HG02973 (cell line): ENCODE data around the gene DYNLT1.
"Not testable (repeated sequence)": the region's sequence is repeated elsewhere in the genome, so short reads cannot be mapped to it uniquely, and the experiment has no call there.

Source experiments
- ATAC-seq: cut with Tn5 transposase; IDR thresholded peaks from one replicate; pipeline ENCODE4 v1.9.1; 2021; ENCODE audit warnings: moderate library complexity; ENCODE audit not compliant: unreplicated experiment

The DYNLT1 gene

DNA sequence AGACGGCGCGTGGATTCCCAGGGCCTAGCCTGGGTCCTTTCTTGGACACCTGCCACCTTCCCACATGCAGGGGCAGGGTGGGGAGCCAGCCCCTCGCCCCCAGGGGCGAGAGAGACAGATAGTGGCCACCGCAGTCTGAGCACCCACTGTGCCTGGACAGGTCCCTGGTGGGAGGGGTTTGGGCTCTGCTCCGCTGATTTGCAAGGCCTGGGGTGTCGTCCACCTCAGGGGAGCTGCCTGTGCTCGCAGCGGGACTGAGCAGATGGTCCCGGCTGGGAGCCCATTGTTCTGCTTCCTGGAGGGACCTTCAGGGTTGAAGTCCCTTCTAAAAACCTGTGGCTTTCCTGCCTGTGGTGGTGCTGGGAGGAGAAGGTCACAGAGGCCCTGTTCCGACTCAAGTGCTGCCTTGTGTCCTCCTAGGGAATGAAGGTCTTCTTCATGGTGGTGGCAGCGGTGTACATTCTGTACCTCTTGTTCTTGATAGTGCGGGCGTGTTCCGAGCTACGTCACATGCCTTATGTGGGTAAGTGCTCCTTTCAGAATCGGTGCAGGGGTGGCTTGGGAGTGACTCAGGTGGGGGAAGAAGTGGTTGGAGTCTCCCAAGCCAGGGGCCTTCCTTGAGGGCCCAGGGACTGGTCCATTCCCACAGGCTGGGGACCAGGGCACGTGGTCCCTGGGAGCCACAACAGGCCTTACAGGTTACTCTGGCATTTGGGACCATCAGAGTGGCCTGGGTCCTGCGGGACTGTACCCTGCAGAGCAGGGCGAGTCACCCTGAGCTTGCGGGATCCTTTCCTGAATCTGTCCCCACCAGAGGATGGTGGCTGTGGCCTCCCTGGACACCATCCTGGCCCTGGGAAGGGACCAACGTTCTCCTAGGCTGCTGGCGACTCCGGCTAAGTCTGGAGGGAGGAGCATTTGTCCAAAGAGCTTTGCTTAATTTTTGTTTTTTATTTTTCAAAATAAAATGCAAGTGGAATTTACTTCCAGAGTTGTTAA, 19.6 kb downstream of the DYNLT1 start:
- ATAC-seq = no peak

DNA sequence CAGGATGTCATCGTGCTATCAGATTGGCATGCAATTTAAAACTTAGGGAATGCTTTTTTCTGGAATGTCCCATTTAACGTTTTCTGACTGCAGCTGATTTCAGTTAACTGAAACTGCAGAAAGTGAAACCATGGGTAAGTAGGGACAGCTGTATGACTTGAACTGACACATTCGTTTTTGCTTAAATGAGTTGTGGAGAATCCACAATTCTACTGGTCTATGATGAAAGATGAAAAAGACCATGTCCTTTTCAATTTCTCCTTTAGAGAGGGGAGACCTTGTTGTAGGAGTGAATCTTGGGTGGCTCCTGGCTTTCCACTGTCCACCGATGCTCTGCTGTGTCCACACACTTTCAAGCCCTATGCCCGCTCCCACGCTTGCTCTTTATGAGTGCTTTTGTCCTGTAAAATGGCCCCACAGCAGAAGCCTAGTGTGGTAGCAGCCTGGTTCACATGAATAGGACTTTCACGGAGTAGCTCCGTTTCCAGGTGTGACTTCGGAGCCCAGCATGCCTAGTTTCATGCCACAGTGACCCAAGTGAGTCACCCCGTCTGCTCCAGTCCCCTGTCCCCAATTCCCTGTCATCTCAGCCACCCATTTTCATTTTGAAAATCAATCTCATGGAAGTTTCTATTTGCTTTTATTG, 21.9 kb downstream of the DYNLT1 start:
- no peak for ATAC-seq

DNA sequence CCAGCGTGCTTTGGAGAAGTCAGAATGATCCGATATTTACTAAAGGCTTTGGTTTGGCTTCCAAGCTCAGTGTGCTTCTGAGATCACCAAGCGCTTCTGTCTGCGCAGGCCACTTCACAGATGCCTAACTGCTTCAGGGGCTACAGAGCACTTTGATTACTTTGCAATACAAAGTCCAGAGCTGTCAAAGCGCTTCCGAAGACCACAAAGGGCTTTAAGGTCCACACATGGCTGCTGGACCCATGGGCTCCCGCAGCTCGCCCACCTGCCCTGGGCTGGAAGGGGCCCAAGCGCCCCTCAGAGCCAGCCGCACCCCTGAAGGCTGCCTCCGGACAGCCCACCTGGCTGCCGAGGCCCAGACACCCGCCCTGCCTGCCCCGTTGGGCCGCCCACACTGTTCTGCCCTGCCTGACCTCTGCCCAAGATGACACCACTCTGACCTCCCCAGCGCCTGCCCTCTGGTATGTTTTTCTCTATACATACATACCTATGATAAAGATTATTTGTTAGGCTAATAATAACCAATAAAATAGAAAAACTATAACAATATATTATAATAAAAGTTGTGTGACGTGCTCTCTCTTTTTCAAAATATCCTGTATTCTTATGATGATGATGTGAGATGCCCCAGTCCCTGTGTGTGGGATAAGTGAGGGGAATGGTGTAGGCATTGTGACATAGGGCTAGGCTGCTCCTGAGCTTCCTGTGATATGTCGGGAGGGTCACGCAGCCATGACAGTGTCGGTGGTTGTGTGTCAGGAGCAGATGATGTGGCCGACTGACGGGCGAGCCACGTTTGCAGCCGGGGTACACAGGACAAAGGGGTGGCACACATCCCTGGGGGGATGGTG, 22.6 kb downstream of the DYNLT1 start:
- no peak for ATAC-seq

DNA sequence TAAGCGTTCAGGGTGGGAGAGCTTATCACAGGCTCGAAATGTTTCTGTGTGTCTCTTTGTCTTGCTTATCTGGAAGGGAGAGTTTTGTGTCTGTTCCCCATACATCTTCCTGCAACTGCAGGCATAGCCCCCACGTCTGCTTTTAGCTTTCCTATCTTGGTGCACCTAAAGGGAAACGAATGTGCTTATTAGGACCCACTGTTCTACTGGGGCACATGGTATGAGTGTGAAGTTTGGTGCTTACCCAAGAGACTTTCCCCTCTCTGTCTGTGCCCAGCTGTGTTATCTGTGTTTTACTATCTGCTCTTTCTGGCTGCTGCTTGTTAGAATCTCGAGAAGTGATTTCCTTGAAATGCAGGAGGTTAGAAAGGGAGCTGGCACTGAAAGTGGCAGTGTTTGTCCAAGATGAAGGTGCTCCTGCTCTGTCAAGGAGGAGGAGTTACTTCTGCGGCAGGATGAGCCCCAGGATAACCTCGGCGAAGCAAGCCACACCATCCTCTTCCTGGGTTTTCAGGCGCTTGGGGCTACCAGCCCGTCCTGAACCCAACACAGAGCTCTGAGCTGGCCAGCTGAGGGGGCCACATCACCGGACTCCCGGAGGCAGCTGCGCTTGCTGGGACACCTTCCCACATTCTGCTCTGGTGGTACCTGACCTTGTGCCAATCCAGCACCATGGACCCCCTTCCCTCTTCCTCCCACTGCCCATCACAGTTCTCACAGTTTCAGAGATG, 23.4 kb downstream of the DYNLT1 start:
- ATAC-seq = no peak

DNA sequence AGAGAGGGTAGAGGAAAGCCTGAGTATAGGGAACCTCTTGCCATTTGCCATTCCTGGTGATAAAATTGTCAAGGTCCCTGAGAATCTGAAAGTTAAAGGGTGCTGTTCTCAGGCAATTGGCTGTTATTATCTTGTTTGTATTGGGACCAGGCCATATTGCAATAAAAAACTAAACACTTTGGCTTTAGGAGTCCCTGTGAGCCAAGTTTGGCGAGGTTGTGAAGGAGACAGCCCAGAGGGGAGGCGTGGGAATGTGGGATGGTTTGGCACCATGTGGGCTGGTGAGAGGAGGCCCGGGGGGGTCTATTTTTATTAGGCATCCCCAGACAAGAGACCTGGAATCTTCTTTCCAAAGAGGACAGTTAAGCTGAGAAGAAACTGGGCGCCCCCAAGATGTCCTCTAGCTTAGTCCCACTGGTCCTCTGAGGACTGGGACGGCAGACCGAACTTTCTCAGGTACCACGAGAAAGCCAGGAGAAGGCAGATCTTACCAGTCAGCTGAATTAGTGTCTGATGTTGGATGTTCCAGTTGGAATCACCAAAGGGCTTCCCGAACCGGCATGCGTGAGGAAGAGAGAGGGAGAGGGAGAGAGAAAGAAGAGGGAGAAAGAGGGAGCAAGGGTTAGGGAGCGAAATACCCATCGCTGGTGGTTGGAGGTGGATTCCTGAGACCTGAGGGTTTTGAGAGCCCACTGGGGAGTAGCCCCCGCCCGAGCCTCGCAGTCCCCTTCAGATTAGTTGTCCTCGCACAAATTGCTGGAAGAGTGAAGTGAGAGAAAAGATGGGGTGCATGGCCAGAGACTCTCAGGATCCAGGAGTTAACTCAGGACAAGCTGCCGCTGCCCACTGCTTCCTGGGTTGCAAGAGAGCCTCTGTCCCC, 24.4 kb downstream of the DYNLT1 start:
- no peak for ATAC-seq

DNA sequence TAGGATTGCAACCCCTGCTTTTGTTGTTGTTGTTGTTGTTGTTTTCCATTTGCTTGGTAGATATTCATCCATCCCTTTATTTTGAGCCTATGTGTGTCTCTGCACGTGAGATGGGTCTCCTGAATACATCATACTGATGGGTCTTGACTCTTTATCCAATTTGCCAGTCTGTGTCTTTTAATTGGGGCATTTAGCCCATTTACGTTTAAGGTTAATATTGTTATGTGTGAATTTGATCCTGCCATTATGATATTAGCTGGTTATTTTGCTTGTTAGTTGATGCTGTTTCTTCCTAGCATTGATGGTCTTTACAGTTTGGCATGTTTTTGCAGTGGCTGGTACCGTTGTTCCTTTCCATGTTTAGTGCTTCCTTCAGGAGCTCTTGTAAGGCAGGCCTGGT, 26.3 kb downstream of the DYNLT1 start:
- not testable (repeated sequence) for ATAC-seq

DNA sequence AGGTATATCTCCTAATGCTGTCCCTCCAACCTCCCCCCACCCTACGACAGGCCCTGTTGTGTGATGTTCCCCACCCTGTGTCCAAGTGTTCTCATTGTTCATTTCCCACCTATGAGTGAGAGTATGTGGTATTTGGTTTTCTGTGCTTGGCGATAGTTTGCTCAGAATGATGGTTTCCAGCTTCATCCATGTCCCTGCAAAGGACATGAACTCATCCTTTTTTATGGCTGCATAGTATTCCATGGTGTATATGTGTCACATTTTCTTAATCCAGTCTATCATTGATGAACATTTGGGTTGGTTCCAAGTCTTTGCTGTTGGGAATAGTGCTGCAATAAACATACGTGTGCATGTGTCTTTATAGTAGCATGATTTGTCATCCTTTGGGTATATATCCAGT, 29.9 kb downstream of the DYNLT1 start:
- ATAC-seq = not testable (repeated sequence)

DNA sequence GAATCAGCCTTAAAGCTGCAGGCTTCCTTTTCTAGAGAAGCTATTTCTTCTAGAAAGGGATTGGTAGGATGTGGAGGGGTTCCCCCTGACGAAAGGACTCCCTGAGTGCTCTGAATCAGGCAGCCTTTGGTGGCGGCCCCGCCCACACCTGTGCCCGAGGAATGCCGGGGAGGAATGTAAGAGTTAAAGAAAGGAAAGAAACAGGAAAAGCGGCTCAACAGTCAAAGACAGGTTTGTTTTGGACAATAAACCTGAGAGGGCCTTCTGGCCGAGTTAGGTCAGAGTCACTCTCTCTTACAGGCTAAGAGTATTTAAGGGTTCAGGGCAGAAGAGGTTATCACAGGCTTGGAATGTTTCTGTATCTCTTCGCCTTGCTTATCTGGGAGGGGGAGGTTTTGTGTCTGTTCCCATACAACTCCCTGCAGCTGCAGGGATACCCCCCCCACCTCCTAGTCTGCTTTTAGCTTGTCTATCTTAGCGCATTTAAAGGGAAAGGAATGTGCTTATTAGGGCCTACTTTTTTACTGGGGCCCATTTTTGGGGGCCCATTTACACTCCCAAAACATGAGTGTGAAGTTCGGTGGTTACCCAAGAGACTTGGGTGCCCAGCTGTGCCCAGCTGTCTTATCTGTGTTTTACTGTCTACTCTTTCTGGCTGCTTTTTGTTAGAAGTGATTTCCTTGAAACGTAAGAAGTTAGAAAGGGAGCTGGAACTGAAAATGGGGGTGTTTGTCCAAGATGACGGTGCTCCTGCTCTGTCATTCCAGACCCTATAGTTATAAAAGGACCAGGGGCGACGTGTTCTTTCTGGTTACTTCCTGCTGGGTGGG, 32.8 kb downstream of the DYNLT1 start:
- no peak for ATAC-seq

DNA sequence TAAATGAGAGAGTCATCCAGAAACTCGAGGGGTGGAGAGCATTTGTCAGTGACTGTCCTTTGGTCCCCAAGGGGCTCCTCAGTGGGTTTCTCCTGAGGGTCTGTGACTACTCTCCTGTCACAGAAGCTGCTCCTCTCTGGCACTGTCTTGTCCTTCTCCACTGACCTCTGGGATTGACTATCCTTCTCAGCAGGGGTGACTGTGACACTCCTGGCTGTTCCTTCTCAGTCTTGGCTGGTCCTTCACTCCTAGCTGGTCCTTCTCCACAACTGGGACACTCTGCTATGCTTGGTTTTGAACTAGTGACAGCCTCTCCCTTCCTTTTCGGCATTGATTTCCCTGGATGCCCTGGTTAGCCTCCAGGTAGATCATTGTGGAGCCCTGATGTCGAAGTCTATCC, 33.5 kb downstream of the DYNLT1 start:
- ATAC-seq = no peak

DNA sequence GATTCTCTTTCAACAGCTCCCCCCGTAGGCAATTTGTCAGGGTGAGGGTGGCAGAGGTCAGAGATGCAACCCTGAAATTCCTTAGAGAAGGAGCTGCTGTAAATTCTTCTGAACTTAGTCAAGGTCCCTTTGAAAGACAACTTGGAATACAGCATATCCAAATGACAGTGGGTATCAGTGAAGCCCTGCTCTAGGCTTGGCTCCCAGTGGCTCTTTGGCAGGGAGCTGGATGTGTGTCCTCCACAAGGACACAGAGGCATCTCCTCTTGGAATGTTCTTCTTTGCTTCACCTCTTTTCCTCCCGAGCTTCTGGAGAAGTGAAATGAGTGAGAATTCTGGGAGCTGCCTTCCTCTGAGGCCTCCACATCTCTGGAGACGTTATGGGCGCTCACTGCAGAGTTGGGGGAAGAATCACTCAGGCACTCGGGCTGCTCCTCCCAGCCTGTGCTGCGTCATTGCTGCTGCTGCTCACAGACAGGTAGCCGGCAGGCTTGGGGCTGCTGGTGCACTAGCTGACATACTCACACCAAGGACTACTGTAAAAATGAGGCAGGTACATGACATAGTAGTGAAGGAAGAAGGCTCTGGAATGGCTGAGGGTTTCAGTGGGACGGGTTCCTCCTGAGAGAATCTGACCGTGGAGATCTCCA, 34.1 kb downstream of the DYNLT1 start:
- no peak for ATAC-seq

DNA sequence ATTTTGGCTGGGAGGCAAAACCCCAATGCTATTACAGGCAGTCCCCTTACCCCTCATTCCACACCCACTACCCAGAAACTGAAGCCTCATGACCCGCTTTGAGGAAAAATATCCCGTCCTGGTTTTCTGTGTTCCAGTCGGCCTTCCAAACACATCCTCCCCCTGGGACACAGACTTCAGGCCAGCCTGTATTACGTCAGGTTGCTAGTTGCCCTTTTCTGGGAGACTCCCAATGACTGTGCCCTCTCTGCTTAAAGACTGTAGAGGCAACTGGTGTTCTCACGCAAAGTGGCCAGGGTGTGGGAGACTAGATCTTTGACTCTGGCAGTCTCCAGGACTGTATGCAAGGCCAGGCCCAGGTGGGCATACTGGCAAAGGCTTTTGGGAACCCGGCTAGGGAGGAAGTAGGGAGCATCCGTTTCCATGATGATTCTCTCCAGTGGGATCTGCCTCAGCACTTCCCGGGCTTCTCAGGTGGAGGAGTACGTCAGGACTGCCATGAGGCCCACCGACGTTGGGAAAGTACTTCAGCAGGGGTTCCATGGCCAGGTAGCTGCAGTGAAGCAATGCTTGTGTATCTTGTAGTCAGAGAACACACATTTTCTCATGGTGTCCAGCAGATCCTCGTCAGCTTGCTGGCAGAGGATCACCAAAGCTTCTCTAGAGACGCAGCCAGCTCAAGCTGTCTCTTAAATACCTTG, 34.9 kb downstream of the DYNLT1 start:
- ATAC-seq = no peak

DNA sequence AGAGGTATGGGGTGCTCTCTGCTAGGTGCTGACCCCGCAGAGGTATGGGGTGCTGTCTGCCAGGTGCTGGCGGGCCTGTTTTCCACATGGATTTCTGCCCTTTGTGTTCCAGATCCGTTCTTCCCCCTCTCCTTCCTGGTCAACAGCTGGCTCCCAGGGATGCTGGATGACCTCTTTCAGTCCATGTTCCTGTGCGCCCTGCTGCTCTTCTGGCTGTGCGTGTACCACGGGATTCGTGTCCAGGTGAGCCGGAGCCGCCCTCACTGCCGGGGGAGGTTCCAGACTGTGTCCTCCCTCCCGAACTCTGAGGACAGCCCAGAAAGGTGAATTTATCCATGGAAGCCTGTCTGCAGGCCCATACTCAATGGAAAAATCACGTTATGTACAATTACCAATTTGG, 36.3 kb downstream of the DYNLT1 start:
- no peak for ATAC-seq

DNA sequence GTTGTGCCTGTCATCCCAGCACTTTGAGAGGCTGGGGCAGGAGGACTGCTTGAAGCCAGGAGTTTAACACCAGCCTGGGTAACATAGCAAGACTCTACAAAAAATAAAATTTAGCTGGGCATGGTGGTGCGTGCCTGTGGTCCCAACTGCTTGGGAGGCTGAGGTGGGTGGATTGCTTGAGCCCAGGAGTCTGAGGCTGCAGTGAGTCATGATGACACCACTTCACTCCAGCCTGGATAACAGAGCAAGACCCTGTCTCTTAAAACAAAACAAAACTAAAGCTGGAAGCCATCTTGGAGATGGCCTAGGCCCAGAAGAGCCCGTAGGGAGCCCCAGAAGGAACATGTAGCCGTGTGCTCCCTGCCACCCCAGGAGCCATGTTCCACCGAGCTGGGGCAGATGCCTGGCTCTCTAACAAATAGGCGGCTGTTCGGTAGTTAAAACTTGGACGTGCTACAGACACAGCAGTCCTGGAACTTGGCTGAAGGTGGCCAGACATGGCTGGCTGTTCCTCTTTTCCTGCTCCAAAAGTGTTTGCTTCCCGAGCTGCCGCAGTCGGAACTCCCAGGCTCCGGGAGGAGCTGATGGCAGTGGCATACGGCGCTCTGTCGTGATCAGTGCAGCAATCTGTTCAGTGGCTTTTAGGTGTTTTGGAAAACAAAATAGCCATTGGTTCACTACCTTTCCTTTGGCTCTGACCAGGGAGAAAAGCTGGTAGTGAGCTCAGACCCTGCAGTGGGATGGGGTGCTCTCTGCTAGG, 37.0 kb downstream of the DYNLT1 start:
- no peak for ATAC-seq

DNA sequence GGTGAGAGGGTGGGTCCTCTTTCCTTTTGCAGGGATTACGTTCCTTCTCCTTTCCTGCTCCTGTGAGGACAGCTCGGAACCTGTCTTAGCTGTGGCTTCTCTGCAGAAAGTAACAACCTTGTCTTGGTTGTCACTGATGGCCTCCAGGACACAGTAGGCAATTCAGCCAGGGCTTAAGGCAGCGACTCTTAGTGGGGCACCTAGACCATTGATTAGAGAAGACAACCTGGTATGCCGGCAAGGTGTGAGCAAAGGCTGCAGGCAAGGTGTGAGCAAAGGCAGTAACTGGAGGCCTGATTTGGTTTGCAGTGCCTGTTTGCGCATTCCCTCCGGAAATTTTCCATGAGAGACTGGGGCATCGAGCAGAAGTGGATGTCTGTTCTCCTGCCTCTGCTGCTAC, 37.6 kb downstream of the DYNLT1 start:
- no peak for ATAC-seq

DNA sequence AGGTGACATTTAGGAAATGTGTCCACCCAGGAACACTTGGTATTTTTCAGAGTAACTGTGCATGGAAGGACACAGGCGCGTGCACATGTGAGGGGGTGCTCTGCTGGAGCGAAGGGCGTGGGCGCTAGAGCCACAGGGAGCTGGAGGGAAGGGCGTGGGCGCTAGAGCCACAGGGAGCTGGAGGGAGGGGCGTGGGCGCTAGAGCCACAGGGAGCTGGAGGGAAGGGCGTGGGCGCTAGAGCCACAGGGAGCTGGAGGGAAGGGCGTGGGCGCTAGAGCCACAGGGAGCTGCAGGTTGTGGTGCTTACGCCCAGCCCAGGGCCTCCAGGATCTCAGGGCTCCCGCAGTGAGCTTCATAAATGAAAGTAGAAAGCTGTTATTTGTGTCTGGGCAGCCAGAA, 38.5 kb downstream of the DYNLT1 start:
- ATAC-seq = not testable (repeated sequence)

DNA sequence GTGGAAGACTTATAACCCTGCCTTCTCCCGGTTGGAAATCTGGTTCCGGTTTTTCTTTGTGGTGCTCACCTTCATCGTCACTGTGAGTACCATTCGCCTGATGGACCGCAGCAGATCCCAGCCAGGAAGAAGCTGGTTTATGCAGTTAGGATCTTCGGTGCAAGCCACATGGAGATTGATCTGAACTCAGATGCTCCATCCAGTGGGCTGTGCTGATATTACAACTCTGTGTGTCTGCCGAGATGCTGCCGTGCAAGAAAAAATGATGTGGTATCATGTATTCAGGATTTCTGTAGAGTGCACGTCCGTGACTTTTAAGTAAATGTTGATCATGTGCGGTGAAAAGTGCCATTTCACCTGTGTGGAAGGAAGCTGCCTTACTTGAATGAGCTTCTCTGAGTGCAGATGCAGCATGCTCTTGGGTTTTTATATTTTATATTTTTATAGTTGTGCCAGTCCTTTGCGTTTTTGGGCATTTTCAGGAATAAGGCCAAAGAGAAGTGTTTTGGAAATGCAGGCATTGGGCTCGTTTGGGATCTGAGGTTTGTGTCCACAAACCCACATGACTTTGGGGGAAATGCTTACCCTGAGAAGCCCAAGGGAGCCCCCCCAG, 39.2 kb downstream of the DYNLT1 start:
- ATAC-seq = no peak

DNA sequence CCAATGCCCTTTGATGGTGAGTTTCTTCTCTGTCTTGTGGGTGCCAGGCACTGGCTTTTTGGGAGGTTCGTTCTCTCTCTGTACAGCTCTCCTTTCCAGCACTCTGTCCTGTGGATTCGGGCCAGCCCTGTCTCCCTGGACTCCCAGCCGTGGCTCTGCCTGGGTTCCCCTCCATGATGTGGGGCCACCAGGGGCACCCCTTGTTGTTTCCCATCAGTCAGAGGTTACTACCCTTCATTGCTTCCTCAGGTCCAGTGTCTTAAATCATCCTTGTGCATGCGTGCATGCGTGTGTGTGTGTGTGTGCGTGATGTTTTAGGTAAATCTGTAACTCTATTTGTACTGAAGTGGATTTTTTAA, 40.5 kb downstream of the DYNLT1 start:
- no peak for ATAC-seq
